ENCODE measurements around the gene SPTBN1.

SPTBN1 gene

DNA sequence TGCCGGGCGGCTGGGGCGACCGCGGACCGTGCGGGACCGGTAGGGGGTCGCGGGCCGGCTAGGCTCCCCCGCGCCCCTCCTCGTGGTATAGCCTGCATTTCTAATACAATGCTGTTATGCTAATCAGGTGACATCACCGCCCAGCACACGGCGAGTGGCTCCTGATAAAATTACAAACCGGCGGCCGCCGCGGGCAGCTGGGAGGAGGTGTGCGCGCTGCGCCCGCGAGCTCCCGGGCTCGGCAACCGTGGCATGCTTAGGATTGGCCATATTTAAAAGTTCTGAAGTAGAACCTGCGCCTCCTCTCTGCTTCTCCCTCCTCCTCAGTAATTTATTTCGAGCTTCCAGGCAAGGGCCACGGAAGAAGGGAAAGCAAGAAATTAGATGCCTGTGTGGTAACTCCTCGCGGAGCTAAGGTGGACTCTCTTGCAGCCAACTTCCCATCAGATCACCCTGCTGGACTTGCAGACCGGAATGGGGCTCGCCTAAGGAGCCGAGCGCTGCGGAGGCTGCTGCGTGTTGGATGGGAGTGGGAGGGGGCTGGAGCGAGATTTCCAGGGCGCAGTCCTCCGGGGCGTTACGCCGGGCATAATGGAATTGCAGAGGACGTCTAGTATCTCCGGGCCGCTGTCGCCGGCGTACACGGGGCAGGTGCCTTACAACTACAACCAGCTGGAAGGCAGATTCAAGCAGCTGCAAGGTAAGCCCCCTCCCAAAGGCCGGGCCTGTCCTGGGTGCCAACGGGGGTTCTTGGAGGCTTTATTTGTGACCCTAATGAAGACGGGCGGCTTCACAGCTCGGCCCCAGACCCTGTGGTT lies 102.3 kb downstream of the SPTBN1 start:
- Histone ChIP-seq H3K9me3 (replicated peaks; ENCODE audit: low read length) (no peaks in the 10 kb centered on the region), H3K9ac (ENCODE audit: low read depth, low read length) (peak overlapping the region; percentile 88), H3K4me1 (ENCODE audit: control insufficient read depth, insufficient read depth, low read length) (peaks cover 46% of the 10 kb centered on the region), H3K4me3 (ENCODE audit: low read length) (peak overlapping the region; percentile 80), H3K4me2 (ENCODE audit: low read length) (peak overlapping the region; percentile 87), H3K36me3 (ENCODE audit: insufficient read depth, low read length) (no peaks in the 10 kb centered on the region), H3K27me3 (ENCODE audit: control insufficient read depth, insufficient read depth, low read length) (no peaks in the 10 kb centered on the region)

DNA sequence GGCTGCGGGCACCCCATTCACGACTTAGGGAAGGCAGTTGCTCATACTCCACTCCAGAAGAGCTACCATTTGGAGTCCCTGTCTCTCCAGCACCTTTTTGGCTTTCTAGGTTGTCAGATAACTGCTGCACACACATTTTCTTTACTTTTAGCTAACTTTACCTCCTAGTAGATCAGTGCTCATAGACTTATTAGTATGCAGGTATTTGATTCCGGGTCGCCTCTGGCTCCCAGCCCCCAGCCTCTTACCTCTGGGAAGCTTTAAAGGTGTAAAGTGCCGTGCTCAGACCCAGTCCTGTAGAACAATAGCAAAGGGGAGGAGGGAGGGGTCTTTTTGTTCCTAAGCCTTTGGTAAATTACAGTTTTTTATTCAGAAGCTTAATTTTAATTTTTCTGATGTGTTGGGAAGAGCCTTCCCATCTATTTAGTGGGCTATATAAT lies 102.9 kb downstream of the SPTBN1 start:
- Histone ChIP-seq H3K9me3 (replicated peaks; ENCODE audit: low read length) (no peaks in the 10 kb centered on the region), H3K9ac (ENCODE audit: low read depth, low read length) (peak overlapping the region; percentile 88), H3K4me3 (ENCODE audit: low read length) (peak overlapping the region; percentile 80), H3K4me2 (ENCODE audit: low read length) (peak overlapping the region; percentile 87), H3K27me3 (ENCODE audit: control insufficient read depth, insufficient read depth, low read length) (no peaks in the 10 kb centered on the region), H3K36me3 (ENCODE audit: insufficient read depth, low read length) (no peaks in the 10 kb centered on the region), H3K4me1 (ENCODE audit: control insufficient read depth, insufficient read depth, low read length) (peaks cover 46% of the 10 kb centered on the region)

DNA sequence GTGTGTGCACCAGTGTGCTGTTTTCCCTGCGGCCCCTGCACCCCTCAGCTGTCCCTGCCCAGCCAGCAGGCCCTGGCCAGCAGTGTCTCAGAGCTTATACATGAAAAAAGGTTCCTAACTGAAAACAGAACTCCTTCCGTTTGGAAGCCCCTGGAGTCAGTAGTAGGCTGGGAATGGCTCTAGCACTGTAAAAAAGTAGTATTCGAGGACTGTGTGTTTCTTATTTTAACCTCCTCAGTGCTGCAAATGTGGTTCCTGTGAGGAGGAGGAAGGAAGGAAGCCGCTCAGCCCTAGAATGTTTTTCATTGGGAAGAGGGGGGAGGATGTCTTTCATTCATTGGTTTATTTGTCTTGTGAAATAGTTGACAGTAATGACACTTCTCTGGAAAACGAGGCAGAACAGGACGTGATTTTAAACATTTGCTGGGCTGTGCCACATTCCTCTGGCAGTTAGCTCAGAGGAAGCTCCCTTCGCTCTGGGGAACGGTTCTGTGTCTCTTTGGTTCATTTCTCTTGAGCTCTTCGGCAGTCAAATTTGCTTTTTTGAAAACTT lies 103.5 kb downstream of the SPTBN1 start:
- Histone ChIP-seq H3K4me2 (ENCODE audit: low read length) (peak overlapping the region; percentile 87), H3K9ac (ENCODE audit: low read depth, low read length) (peak overlapping the region; percentile 88), H3K27me3 (ENCODE audit: control insufficient read depth, insufficient read depth, low read length) (no peaks in the 10 kb centered on the region), H3K4me3 (ENCODE audit: low read length) (peak overlapping the region; percentile 80), H3K4me1 (ENCODE audit: control insufficient read depth, insufficient read depth, low read length) (peaks cover 46% of the 10 kb centered on the region), H3K36me3 (ENCODE audit: insufficient read depth, low read length) (no peaks in the 10 kb centered on the region), H3K9me3 (replicated peaks; ENCODE audit: low read length) (no peaks in the 10 kb centered on the region)

- Histone ChIP-seq H3K27me3 (ENCODE audit: control insufficient read depth, insufficient read depth, low read length) (no peaks in the 10 kb centered on the region), H3K4me1 (ENCODE audit: control insufficient read depth, insufficient read depth, low read length) (peaks cover 44% of the 10 kb centered on the region), H3K4me2 (ENCODE audit: low read length) (peak overlapping the region; percentile 87), H3K4me3 (ENCODE audit: low read length) (peak overlapping the region; percentile 80), H3K9ac (ENCODE audit: low read depth, low read length) (peak overlapping the region; percentile 88), H3K9me3 (replicated peaks; ENCODE audit: low read length) (no peaks in the 10 kb centered on the region), H3K36me3 (ENCODE audit: insufficient read depth, low read length) (no peaks in the 10 kb centered on the region)
These were observed 104.2 kb downstream of the SPTBN1 start for GRCh38 chr2:54560146-54560881.

DNA sequence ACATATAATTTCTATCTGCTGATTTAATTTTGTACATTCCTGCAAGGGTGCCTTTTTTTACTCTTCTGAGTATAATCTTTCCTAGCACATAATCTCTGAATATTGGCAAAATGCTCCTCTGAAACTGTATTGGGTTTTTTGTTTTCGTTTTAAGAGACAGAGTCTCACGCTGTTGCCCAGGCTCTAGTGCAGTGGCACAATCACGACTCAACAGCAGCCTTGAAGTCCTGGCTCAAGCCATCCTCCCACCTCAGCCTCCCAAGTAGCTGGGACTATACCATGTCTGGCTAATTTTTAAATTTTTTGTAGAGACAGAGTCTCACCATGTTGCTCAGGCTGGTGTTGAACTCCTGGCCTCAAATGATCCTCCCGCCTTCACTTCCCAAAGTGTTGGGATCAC lies 104.9 kb downstream of the SPTBN1 start:
- H3K9ac ChIP-seq (ENCODE audit: low read depth, low read length) = peak overlapping the region; percentile 88

DNA sequence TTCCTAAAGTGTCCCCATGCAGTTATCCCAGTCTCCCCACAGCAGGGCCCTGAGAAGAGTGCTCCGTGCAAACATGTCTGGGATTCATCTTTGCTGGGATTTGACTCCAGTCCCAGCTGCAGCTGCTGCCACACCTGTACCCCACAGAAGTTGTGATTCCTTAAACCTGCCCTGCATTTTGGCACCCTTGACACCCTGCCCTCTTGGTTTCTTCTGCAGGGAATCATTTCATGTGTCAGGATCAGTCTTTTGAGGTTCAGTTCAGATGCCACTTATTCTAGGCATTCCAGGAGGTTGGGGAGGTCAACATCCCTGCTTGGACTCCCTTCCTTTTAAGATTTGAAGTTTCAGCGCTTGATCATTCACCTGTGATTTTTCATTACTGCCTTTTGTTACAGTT lies 108.3 kb downstream of the SPTBN1 start:
- Histone ChIP-seq H3K4me2 (ENCODE audit: low read length) (no peak overlapping the region), H3K9ac (ENCODE audit: low read depth, low read length) (no peak overlapping the region), H3K4me1 (ENCODE audit: control insufficient read depth, insufficient read depth, low read length) (peaks cover 25% of the 10 kb centered on the region), H3K36me3 (ENCODE audit: insufficient read depth, low read length) (no peaks in the 10 kb centered on the region), H3K27me3 (ENCODE audit: control insufficient read depth, insufficient read depth, low read length) (no peaks in the 10 kb centered on the region), H3K9me3 (replicated peaks; ENCODE audit: low read length) (no peaks in the 10 kb centered on the region), H3K4me3 (ENCODE audit: low read length) (no peak overlapping the region)

More for the DNA sequence above, 104.9 kb downstream of the SPTBN1 start:
- Histone ChIP-seq H3K4me3 (ENCODE audit: low read length) (peak overlapping the region; percentile 80), H3K9me3 (replicated peaks; ENCODE audit: low read length) (no peaks in the 10 kb centered on the region), H3K36me3 (ENCODE audit: insufficient read depth, low read length) (no peaks in the 10 kb centered on the region), H3K27me3 (ENCODE audit: control insufficient read depth, insufficient read depth, low read length) (no peaks in the 10 kb centered on the region), H3K4me1 (ENCODE audit: control insufficient read depth, insufficient read depth, low read length) (peaks cover 37% of the 10 kb centered on the region), H3K4me2 (ENCODE audit: low read length) (peak overlapping the region; percentile 87)

DNA sequence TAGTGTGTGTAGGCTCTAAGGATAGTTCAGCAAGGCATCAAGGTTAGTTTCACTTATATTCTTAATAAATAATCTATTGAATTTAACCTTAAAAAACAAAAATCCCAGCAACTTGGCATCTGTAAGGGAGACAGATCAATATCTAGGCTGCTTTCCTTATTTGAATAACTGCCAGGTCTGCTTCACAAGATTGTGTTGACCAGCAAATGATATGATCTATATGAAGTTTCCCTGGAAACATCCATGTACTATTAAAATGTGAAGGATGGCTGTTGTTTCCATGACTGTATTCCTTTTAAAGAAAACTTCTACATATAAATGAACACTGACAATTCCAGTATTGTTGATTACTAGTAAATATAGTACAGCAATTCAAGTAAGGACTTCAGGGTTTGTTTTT lies 109.4 kb downstream of the SPTBN1 start:
- Histone ChIP-seq H3K4me1 (ENCODE audit: control insufficient read depth, insufficient read depth, low read length) (peaks cover 36% of the 10 kb centered on the region), H3K9me3 (replicated peaks; ENCODE audit: low read length) (no peaks in the 10 kb centered on the region), H3K36me3 (ENCODE audit: insufficient read depth, low read length) (no peaks in the 10 kb centered on the region), H3K4me2 (ENCODE audit: low read length) (no peak overlapping the region), H3K9ac (ENCODE audit: low read depth, low read length) (no peak overlapping the region), H3K27me3 (ENCODE audit: control insufficient read depth, insufficient read depth, low read length) (no peaks in the 10 kb centered on the region), H3K4me3 (ENCODE audit: low read length) (no peak overlapping the region)

GRCh38 chr2:54566896-54567295 lies 110.8 kb downstream of the SPTBN1 start:
- Histone ChIP-seq H3K9ac (ENCODE audit: low read depth, low read length) (no peak overlapping the region), H3K36me3 (ENCODE audit: insufficient read depth, low read length) (no peaks in the 10 kb centered on the region), H3K9me3 (replicated peaks; ENCODE audit: low read length) (no peaks in the 10 kb centered on the region), H3K4me1 (ENCODE audit: control insufficient read depth, insufficient read depth, low read length) (peaks cover 39% of the 10 kb centered on the region), H3K27me3 (ENCODE audit: control insufficient read depth, insufficient read depth, low read length) (no peaks in the 10 kb centered on the region), H3K4me2 (ENCODE audit: low read length) (no peak overlapping the region), H3K4me3 (ENCODE audit: low read length) (no peak overlapping the region)

GRCh38 chr2:54568876-54569321 lies 112.8 kb downstream of the SPTBN1 start:
- no peak overlapping the region for H3K9ac ChIP-seq (ENCODE audit: low read depth, low read length)
- H3K4me1 ChIP-seq (ENCODE audit: control insufficient read depth, insufficient read depth, low read length) = peaks cover 49% of the 10 kb centered on the region

DNA sequence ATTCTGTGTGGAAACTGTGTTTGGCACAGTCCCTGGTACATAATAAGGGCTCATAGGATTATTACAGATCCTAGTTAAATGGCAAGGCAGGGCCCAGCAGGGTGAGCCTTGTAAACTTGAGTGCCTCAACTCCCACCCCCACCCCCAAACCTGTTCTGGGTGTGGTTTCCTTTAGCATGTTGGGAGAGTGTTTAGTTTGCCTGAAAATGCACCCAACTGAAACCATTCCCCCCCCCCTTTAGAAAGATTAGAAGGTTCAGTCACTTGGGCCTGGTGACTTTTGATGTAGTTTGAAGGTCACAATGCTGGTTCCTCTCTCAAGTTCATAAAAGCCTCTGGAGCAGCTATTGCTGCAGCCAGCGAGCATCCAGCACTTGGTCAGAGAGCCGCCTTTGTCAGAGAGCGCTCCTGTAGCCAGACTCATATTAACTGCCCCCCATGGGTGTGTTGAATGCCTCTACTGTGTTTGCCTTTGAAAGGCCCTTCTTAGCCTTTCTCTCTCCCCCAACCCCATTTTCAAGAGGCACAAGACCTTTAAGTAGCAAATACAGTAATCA lies 113.7 kb downstream of the SPTBN1 start:
- Histone ChIP-seq H3K36me3 (ENCODE audit: insufficient read depth, low read length) (no peaks in the 10 kb centered on the region), H3K4me2 (ENCODE audit: low read length) (peak overlapping the region; percentile 79), H3K9ac (ENCODE audit: low read depth, low read length) (peak overlapping the region; percentile 58), H3K27me3 (ENCODE audit: control insufficient read depth, insufficient read depth, low read length) (no peaks in the 10 kb centered on the region), H3K4me3 (ENCODE audit: low read length) (peak overlapping the region; percentile 26), H3K4me1 (ENCODE audit: control insufficient read depth, insufficient read depth, low read length) (peaks cover 58% of the 10 kb centered on the region), H3K9me3 (replicated peaks; ENCODE audit: low read length) (no peaks in the 10 kb centered on the region)

More at GRCh38 chr2:54568876-54569321, 112.8 kb downstream of the SPTBN1 start:
- Histone ChIP-seq H3K36me3 (ENCODE audit: insufficient read depth, low read length) (no peaks in the 10 kb centered on the region), H3K4me3 (ENCODE audit: low read length) (no peak overlapping the region), H3K4me2 (ENCODE audit: low read length) (no peak overlapping the region), H3K27me3 (ENCODE audit: control insufficient read depth, insufficient read depth, low read length) (no peaks in the 10 kb centered on the region), H3K9me3 (replicated peaks; ENCODE audit: low read length) (no peaks in the 10 kb centered on the region)

DNA sequence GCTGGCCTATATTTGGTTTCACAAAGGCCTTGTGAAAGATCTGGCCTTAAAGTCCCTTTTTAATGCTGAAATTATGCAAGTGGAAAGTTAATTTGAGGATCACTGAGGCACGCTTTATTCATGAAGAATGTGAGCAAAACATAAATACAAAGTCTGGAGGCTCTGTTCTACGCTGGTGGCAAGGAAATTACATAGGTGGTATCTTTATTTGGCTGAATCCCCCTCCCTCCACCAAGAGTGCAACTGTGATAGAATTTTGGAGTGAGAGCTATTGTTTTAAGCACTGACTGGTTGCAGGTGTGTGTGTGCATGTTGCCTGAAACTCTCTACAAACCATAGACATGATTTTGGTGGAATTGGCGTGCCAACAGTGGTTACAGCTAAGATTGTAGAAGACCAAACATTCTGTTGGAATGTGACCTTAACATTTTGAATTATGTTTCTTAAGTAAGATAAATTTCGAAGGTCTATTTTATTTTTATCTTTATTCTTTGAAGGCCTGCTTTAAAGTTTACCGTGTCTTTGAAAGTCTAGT lies 114.3 kb downstream of the SPTBN1 start:
- H3K4me3 ChIP-seq (ENCODE audit: low read length) = peak overlapping the region; percentile 26
- peak overlapping the region; percentile 79 for H3K4me2 ChIP-seq (ENCODE audit: low read length)
- peak overlapping the region; percentile 58 for H3K9ac ChIP-seq (ENCODE audit: low read depth, low read length)
- H3K4me1 ChIP-seq (ENCODE audit: control insufficient read depth, insufficient read depth, low read length) = peaks cover 64% of the 10 kb centered on the region
- H3K27me3 ChIP-seq (ENCODE audit: control insufficient read depth, insufficient read depth, low read length) = no peaks in the 10 kb centered on the region
- H3K9me3 ChIP-seq (replicated peaks; ENCODE audit: low read length) = no peaks in the 10 kb centered on the region
- H3K36me3 ChIP-seq (ENCODE audit: insufficient read depth, low read length) = peaks cover under 1% of the 10 kb centered on the region
